GM04504 (cell line): ENCODE results near the gene LRRC75B.
"Not testable (repeated sequence)": the region's sequence is repeated elsewhere in the genome, so short reads cannot be mapped to it uniquely, and the experiment has no call there.

ENCODE experiments used
- DNase-seq: peaks from one replicate; pipeline ENCODE4 v3.0.0-alpha.2; 2012; ENCODE audit warnings: low read depth

The LRRC75B gene

GRCh38 chr22:24602105-24602749, 9.4 kb upstream of the LRRC75B start:
- not testable (repeated sequence) for DNase-seq

GRCh38 chr22:24601217-24602104, 8.6 kb upstream of the LRRC75B start:
- no peak for DNase-seq

GRCh38 chr22:24599958-24600715, 7.3 kb upstream of the LRRC75B start:
- DNase-seq = not testable (repeated sequence)

- DNase-seq = no peak
Measured at GRCh38 chr22:24599514-24599913, 6.6 kb upstream of the LRRC75B start.

- DNase-seq = not testable (repeated sequence)
Measured at GRCh38 chr22:24597076-24597475, 4.2 kb upstream of the LRRC75B start.

- no peak for DNase-seq
Measured at GRCh38 chr22:24595863-24596262, 3.0 kb upstream of the LRRC75B start.

GRCh38 chr22:24595228-24595627, 2.4 kb upstream of the LRRC75B start:
- DNase-seq = no peak

- DNase-seq = no peak
Measured at GRCh38 chr22:24594569-24595120, 1.8 kb upstream of the LRRC75B start.

GRCh38 chr22:24593836-24594568, 1.1 kb upstream of the LRRC75B start:
- no peak for DNase-seq

GRCh38 chr22:24593559-24593835, 624 bp upstream of the LRRC75B start:
- DNase-seq = not testable (repeated sequence)

GRCh38 chr22:24592058-24592850, 619 bp downstream of the LRRC75B start:
- no peak for DNase-seq

GRCh38 chr22:24591286-24591830, 1.5 kb downstream of the LRRC75B start:
- no peak for DNase-seq

- no peak for DNase-seq
Measured at GRCh38 chr22:24590596-24591173, 2.2 kb downstream of the LRRC75B start.

GRCh38 chr22:24589518-24590030, 3.3 kb downstream of the LRRC75B start:
- no peak for DNase-seq

- DNase-seq = no peak
Measured at GRCh38 chr22:24588757-24589481, 4.0 kb downstream of the LRRC75B start.

- no peak for DNase-seq
Measured at GRCh38 chr22:24588381-24588756, 4.5 kb downstream of the LRRC75B start.

GRCh38 chr22:24587948-24588347, 4.9 kb downstream of the LRRC75B start:
- DNase-seq = no peak

GRCh38 chr22:24587251-24587650, 5.6 kb downstream of the LRRC75B start:
- no peak for DNase-seq

GRCh38 chr22:24585927-24586546, 6.8 kb downstream of the LRRC75B start:
- no peak for DNase-seq
